Astrocyte of the spinal cord (primary cell): Measurements from ENCODE around the gene FKBP6.
"Not testable (repeated sequence)": the region's sequence is repeated elsewhere in the genome, so short reads cannot be mapped to it uniquely, and the experiment has no call there.

Experiments
- DNase-seq: peaks from one replicate; pipeline ENCODE4 v3.0.0; 2011; ENCODE audit warnings: low read depth, low spot score
- H3K4me3 ChIP-seq: 2 replicates; pipeline ENCODE4 v1.5.1; 2011; ENCODE audit warnings: low read depth, mild to moderate bottlenecking, low read length, moderate library complexity
- in situ Hi-C: cut with HindIII; loops from 2 replicates; pipeline ENCODE4 v1.10.0; 2017; ENCODE audit warnings: low sequenced_read_pairs
- TF ChIP-seq, protein P1 (sequence below): IDR thresholded peaks from 2 replicates; pipeline ENCODE4 v1.5.1; 2012; ENCODE audit warnings: low read depth, mild to moderate bottlenecking, low read length, inconsistent platforms

The FKBP6 gene

GRCh38 chr7:73308074-73308664, 19.8 kb upstream of the FKBP6 start:
- in situ Hi-C loops: no loop called here
- peak; percentile 5 for DNase-seq
- H3K4me3 ChIP-seq: peak overlapping the region; percentile 50
- TF ChIP-seq, protein P1, sequence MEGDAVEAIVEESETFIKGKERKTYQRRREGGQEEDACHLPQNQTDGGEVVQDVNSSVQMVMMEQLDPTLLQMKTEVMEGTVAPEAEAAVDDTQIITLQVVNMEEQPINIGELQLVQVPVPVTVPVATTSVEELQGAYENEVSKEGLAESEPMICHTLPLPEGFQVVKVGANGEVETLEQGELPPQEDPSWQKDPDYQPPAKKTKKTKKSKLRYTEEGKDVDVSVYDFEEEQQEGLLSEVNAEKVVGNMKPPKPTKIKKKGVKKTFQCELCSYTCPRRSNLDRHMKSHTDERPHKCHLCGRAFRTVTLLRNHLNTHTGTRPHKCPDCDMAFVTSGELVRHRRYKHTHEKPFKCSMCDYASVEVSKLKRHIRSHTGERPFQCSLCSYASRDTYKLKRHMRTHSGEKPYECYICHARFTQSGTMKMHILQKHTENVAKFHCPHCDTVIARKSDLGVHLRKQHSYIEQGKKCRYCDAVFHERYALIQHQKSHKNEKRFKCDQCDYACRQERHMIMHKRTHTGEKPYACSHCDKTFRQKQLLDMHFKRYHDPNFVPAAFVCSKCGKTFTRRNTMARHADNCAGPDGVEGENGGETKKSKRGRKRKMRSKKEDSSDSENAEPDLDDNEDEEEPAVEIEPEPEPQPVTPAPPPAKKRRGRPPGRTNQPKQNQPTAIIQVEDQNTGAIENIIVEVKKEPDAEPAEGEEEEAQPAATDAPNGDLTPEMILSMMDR: no peak

DNA sequence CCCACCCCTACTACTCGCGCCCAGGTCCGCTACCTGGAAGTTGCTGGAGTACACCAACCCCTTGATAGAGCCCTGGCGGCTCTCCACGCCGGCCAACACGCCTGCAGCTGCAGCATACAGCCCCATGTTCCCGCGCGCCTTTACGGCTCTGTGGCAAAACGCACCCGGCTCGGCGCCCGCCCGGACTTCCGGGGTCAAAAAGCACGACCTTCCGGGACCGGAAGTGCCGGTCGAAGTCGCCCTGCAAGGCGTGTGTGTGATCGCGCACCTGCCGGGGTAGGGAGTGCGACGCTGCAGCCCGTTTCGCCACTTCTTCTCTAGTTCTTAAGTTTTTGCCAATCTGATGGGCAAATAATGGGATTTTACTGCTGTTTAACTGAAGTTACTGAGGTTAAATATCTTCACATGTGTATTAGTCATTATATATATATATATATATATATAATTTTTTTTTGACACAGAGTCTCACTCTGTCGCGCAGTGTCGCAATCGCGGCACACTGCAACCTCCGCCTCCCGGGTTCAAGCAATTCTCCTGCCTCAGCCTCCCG, 19.2 kb upstream of the FKBP6 start, which contains the start of gene NSUN5:
TSS of gene NSUN5 (minus strand) at position 162 of the 550 bp plus-strand sequence. CDS start at position 126, 36 bp downstream.
- H3K4me3 ChIP-seq: peak within 1 kb of the TSS; percentile 50
- in situ Hi-C loops: no loop called here
- peak; percentile 53 for DNase-seq
- TF ChIP-seq, protein P1: no peak

DNA sequence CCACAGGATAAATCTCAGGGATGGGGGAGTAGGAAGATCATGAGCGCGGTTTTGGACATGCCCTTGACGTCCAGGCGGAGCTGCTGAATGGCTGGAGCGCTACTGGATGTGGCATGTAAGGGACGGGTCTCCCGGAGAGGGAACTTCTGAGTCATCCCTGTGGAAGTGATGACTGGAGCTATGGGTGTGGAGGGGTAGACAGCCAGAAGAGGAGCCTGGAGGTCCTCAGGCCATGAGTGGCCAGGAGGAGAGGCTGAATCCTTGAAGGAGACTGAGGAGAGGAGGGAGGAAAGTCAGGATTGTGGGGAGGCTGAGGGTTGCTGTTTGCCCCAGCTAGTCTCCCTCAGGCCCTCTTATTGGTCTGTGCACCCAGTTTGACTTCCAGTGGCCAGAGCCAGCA, 16.5 kb upstream of the FKBP6 start:
- DNase-seq, H3K4me3 ChIP-seq, in situ Hi-C loops: not testable (repeated sequence)

DNA sequence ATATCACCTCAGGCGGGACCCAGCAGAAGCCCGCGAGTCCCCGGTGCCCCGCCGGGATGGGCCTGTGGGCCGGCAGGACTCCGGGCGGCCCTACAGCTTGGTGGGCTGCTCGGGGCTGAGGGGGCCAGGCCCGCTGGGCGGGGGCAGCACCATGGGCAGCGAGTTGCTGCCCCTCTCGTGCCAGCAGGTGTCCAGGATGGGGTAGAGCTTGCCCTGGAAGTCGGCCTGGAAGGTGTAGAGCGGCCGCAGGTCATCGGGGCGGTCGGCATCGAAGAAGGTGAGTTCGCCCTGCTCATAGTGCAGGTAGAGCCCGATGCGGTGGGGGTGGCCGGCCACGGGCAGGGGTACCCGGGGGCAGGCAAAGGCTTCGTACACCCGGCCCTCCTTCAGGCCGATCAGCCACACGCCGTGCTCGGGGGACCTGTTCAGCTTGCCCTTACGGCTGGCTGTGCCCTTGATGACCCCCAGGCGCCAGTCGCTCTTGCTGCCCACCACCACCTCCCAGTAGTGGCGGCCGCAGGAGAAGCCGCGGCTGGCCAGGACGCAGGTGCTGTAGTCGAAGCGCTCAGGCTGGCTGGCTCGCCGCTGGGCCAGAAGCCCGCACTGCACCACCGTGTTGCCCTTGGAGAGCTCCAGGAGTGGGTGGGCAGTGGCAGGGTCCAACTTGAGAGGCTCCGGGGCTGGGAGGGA, 15.0 kb upstream of the FKBP6 start:
- in situ Hi-C loops: no loop called here
- TF ChIP-seq, protein P1: no peak
- H3K4me3 ChIP-seq: no peak overlapping the region
- no peak for DNase-seq

GRCh38 chr7:73313521-73313906, 14.4 kb upstream of the FKBP6 start:
- in situ Hi-C loops: no loop called here
- no peak overlapping the region for H3K4me3 ChIP-seq
- no peak for DNase-seq
- TF ChIP-seq, protein P1: no peak

DNA sequence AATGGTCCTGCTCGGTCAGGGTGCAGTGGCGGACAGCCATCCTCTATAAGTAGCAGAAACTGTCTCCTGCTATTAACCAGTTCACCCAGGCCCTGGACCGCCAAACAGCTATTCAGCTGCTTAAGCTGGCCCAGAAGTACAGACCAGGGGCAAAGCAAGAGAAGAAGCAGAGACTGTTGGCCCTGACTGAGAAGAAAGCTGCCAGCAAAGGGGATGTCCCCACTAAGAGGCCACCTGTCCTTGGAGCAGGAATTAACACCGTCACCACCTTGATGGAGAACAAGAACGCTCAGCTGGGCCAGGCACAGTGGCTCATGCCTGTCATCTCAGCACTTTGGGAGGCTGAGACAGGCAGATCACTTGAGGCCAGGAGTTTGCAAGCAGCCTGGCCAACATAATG, 13.7 kb upstream of the FKBP6 start:
- H3K4me3 ChIP-seq: no peak overlapping the region
- TF ChIP-seq, protein P1: no peak
- in situ Hi-C loops: no loop called here
- DNase-seq: no peak

- TF ChIP-seq, protein P1: no peak
- no peak for DNase-seq
- H3K4me3 ChIP-seq: no peak overlapping the region
- in situ Hi-C loops: no loop called here
Measured at GRCh38 chr7:73316521-73316920, 11.4 kb upstream of the FKBP6 start.

GRCh38 chr7:73318656-73319204, 9.2 kb upstream of the FKBP6 start:
- DNase-seq, in situ Hi-C loops, H3K4me3 ChIP-seq: not testable (repeated sequence)

GRCh38 chr7:73319541-73319940, 8.4 kb upstream of the FKBP6 start:
- H3K4me3 ChIP-seq, DNase-seq, in situ Hi-C loops: not testable (repeated sequence)

GRCh38 chr7:73320009-73320408, 8.0 kb upstream of the FKBP6 start:
- H3K4me3 ChIP-seq, in situ Hi-C loops: not testable (repeated sequence)

More at GRCh38 chr7:73320009-73320408, 8.0 kb upstream of the FKBP6 start:
- not testable (repeated sequence) for DNase-seq
